NB4 (cell line): Measurements from ENCODE around the gene PRCD.

ENCODE experiments used
- POLR2A ChIP-seq: IDR thresholded peaks from 2 replicates; pipeline ENCODE4 v1.6.1; 2011; ENCODE audit warnings: mild to moderate bottlenecking; ENCODE audit not compliant: insufficient read length; ENCODE audit errors: extremely low read depth
- TF ChIP-seq, protein P1 (sequence below): IDR thresholded peaks from 2 replicates; pipeline ENCODE4 v1.6.1; 2011; ENCODE audit warnings: low read depth, low read length
- TF ChIP-seq, protein P2 (sequence below): IDR thresholded peaks from one replicate; pipeline ENCODE4 v1.5.1; 2012; ENCODE audit warnings: low read depth, low read length

DNA sequence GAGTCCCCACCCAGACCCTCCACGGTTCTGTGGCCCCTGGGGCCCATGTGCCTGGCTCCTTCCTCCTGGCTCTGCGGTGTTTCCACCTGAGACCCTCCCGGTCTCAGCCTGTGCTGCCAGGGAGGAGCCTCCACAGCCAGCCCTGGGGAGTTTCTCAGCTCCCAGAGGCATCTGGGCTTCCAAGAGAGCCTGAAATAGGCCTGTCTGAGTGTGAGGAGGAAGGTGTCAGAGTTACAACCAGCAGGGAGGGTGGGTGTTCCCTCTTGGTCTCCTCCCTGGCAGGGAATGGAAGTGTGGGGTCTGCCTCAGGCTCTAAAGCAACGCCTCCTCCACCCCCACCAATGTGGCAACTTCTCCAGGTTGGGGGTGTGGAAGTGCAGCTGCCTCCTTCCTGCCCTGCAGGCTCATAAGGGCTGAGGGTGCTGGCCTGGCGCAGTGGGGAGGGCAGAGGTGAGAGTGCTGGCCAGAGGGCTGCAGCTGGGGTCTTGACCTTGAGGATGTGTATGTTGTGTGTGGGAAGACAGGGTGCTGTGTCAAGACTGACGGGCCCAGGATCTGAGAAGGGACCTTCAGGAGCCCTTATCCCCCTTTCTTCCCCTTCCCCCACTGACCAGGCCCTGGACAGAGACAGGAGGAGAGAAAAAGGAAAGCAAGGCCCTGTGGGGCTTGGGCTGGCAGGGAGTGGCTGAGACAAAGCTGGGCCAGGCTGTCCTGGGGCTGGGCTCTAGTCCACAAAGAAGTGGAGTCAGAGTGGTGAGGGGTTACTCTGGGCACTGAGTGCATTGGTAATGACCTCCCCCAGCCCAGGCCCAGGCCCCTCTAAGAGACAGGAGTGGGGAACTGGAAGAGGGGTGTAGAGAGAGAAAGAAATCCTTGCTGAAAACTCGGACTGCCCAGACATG lies 4.8 kb upstream of the PRCD start:
- TF ChIP-seq, protein P1, sequence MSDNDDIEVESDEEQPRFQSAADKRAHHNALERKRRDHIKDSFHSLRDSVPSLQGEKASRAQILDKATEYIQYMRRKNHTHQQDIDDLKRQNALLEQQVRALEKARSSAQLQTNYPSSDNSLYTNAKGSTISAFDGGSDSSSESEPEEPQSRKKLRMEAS = no peak
- no peak for TF ChIP-seq POLR2A
- TF ChIP-seq, protein P2, sequence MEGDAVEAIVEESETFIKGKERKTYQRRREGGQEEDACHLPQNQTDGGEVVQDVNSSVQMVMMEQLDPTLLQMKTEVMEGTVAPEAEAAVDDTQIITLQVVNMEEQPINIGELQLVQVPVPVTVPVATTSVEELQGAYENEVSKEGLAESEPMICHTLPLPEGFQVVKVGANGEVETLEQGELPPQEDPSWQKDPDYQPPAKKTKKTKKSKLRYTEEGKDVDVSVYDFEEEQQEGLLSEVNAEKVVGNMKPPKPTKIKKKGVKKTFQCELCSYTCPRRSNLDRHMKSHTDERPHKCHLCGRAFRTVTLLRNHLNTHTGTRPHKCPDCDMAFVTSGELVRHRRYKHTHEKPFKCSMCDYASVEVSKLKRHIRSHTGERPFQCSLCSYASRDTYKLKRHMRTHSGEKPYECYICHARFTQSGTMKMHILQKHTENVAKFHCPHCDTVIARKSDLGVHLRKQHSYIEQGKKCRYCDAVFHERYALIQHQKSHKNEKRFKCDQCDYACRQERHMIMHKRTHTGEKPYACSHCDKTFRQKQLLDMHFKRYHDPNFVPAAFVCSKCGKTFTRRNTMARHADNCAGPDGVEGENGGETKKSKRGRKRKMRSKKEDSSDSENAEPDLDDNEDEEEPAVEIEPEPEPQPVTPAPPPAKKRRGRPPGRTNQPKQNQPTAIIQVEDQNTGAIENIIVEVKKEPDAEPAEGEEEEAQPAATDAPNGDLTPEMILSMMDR = no peak
